Activated T-cell treated with anti-CD3 and anti-CD28 coated beads, Interleukin-2, amount 50 U/mL, for 4 hours (primary cell): ENCODE results near the gene NTN3. TPM values are rescaled to one million over a fixed set of nuclear protein-coding genes. Genes with fewer than 3 reads are reported as not detected.

Experiments
- ATAC-seq, 2 donors: fragments of 200-7000 bp; cut with Tn5 transposase; one replicate each; pipeline ENCODE4 v1.10.0; 2021
- DNase-seq: peaks from one replicate; pipeline ENCODE4 v3.0.0-alpha.2; 2020
- H3K27me3 Mint-ChIP-seq: one replicate; pipeline ENCODE4 v1.8.0; 2021; ENCODE audit warnings: low read depth, mixed read lengths
- H3K36me3 Mint-ChIP-seq: one replicate; pipeline ENCODE4 v1.8.0; 2022; ENCODE audit warnings: mixed read lengths; ENCODE audit not compliant: insufficient read depth
- H3K4me1 Mint-ChIP-seq: one replicate; pipeline ENCODE4 v1.8.0; 2021; ENCODE audit warnings: low read depth, mixed read lengths
- H3K4me3 Mint-ChIP-seq: one replicate; pipeline ENCODE4 v1.8.0; 2021; ENCODE audit warnings: mild to moderate bottlenecking, moderate library complexity, mixed read lengths
- H3K9me3 Mint-ChIP-seq: one replicate; pipeline ENCODE4 v1.8.0; 2021; ENCODE audit warnings: mixed read lengths
- total RNA-seq, 3 donors: library from RNA; stranded (reverse); gene quantifications; one replicate each; pipeline ENCODE4 v1.2.1, GENCODE V29; 2021

The NTN3 gene
- total RNA-seq = not detected

GRCh38 chr16:2471016-2471652 lies at the start of gene NTN3:
Gene NTN3 (plus strand): TSS chr16:2471297. CDS start chr16:2471702, 405 bp downstream.
- Mint-ChIP-seq H3K4me1 (peaks cover 10% of the 10 kb centered on the region), H3K27me3 (peaks cover 36% of the 10 kb centered on the region), H3K4me3 (no peak within 1 kb of the TSS), H3K9me3 (no peaks in the 10 kb centered on the region), H3K36me3 (no peaks in the 10 kb centered on the region)
- ATAC-seq (no peak), DNase-seq (no peak)

GRCh38 chr16:2422123-2422867 lies 48.8 kb upstream of the NTN3 start:
- no peak for ATAC-seq
- H3K4me3 Mint-ChIP-seq = no peak overlapping the region
- H3K27me3 Mint-ChIP-seq = peaks cover 2% of the 10 kb centered on the region
- no peaks in the 10 kb centered on the region for H3K36me3 Mint-ChIP-seq
- no peaks in the 10 kb centered on the region for H3K4me1 Mint-ChIP-seq
- no peaks in the 10 kb centered on the region for H3K9me3 Mint-ChIP-seq
- no peak for DNase-seq

- H3K9me3 Mint-ChIP-seq = no peaks in the 10 kb centered on the region
- peaks cover 2% of the 10 kb centered on the region for H3K27me3 Mint-ChIP-seq
- ATAC-seq = no peak
- no peak overlapping the region for H3K4me3 Mint-ChIP-seq
- DNase-seq = no peak
- H3K4me1 Mint-ChIP-seq = peaks cover 3% of the 10 kb centered on the region
- H3K36me3 Mint-ChIP-seq = no peaks in the 10 kb centered on the region
Observed at GRCh38 chr16:2424061-2425007, 46.8 kb upstream of the NTN3 start.

GRCh38 chr16:2425008-2425518 lies 46.0 kb upstream of the NTN3 start:
- H3K9me3 Mint-ChIP-seq = no peaks in the 10 kb centered on the region
- H3K36me3 Mint-ChIP-seq = no peaks in the 10 kb centered on the region
- H3K4me3 Mint-ChIP-seq = no peak overlapping the region
- ATAC-seq = no peak
- DNase-seq = no peak
- peaks cover 2% of the 10 kb centered on the region for H3K27me3 Mint-ChIP-seq
- H3K4me1 Mint-ChIP-seq = peaks cover 7% of the 10 kb centered on the region

GRCh38 chr16:2425825-2426430 lies 45.2 kb upstream of the NTN3 start:
- H3K36me3 Mint-ChIP-seq = no peaks in the 10 kb centered on the region
- ATAC-seq (no peak), DNase-seq (no peak)
- no peaks in the 10 kb centered on the region for H3K27me3 Mint-ChIP-seq
- peaks cover 15% of the 10 kb centered on the region for H3K4me1 Mint-ChIP-seq
- H3K9me3 Mint-ChIP-seq = no peaks in the 10 kb centered on the region
- no peak overlapping the region for H3K4me3 Mint-ChIP-seq

GRCh38 chr16:2426941-2427361 lies 44.1 kb upstream of the NTN3 start:
- Mint-ChIP-seq H3K4me1 (peaks cover 15% of the 10 kb centered on the region), H3K27me3 (no peaks in the 10 kb centered on the region), H3K9me3 (no peaks in the 10 kb centered on the region), H3K36me3 (no peaks in the 10 kb centered on the region), H3K4me3 (no peak overlapping the region)
- ATAC-seq (no peak), DNase-seq (no peak)

- Mint-ChIP-seq H3K27me3 (no peaks in the 10 kb centered on the region), H3K9me3 (no peaks in the 10 kb centered on the region), H3K36me3 (no peaks in the 10 kb centered on the region), H3K4me3 (peak overlapping the region; percentile 82), H3K4me1 (peaks cover 15% of the 10 kb centered on the region)
- ATAC-seq (no peak), DNase-seq (no peak)
Observed at GRCh38 chr16:2427526-2427925, 43.6 kb upstream of the NTN3 start.

GRCh38 chr16:2428051-2428783 lies 42.9 kb upstream of the NTN3 start:
- H3K27me3 Mint-ChIP-seq = no peaks in the 10 kb centered on the region
- ATAC-seq = no peak
- DNase-seq = no peak
- H3K9me3 Mint-ChIP-seq = no peaks in the 10 kb centered on the region
- peaks cover 3% of the 10 kb centered on the region for H3K36me3 Mint-ChIP-seq
- H3K4me1 Mint-ChIP-seq = peaks cover 15% of the 10 kb centered on the region
- H3K4me3 Mint-ChIP-seq = peak overlapping the region; percentile 82

- Mint-ChIP-seq H3K4me3 (peak overlapping the region; percentile 82), H3K36me3 (peaks cover 4% of the 10 kb centered on the region), H3K27me3 (no peaks in the 10 kb centered on the region), H3K9me3 (no peaks in the 10 kb centered on the region), H3K4me1 (peaks cover 15% of the 10 kb centered on the region)
- DNase-seq = no peak
- peak; percentile 33 to 34 for ATAC-seq
Observed at GRCh38 chr16:2428784-2429033, 42.4 kb upstream of the NTN3 start.

GRCh38 chr16:2429034-2429770 lies 41.9 kb upstream of the NTN3 start, which contains the start of gene CCNF:
Gene CCNF (plus strand): TSS chr16:2429447. CDS start chr16:2429482, 35 bp downstream.
- ATAC-seq (peak; percentile 97 to 98), DNase-seq (peak; percentile 98)
- Mint-ChIP-seq H3K36me3 (peaks cover 4% of the 10 kb centered on the region), H3K4me1 (peaks cover 15% of the 10 kb centered on the region), H3K4me3 (peak within 1 kb of the TSS; percentile 86), H3K9me3 (no peaks in the 10 kb centered on the region), H3K27me3 (no peaks in the 10 kb centered on the region)

GRCh38 chr16:2429771-2430663 lies 41.1 kb upstream of the NTN3 start:
- H3K4me3 Mint-ChIP-seq = peak overlapping the region; percentile 86

GRCh38 chr16:2432286-2432685 lies 38.8 kb upstream of the NTN3 start:
- H3K36me3 Mint-ChIP-seq = peaks cover 6% of the 10 kb centered on the region
- no peaks in the 10 kb centered on the region for H3K9me3 Mint-ChIP-seq
- no peak for ATAC-seq
- peaks cover 15% of the 10 kb centered on the region for H3K4me1 Mint-ChIP-seq
- DNase-seq = no peak
- H3K4me3 Mint-ChIP-seq = no peak overlapping the region
- no peaks in the 10 kb centered on the region for H3K27me3 Mint-ChIP-seq

More at GRCh38 chr16:2429771-2430663, 41.1 kb upstream of the NTN3 start:
- Mint-ChIP-seq H3K9me3 (no peaks in the 10 kb centered on the region), H3K36me3 (peaks cover 4% of the 10 kb centered on the region), H3K27me3 (no peaks in the 10 kb centered on the region), H3K4me1 (peaks cover 15% of the 10 kb centered on the region)
- ATAC-seq (peak in 1 of 2 donors; percentile 9), DNase-seq (no peak)
